GM21619 (cell line): ENCODE measurements around the gene STX11.

Source experiments
- ATAC-seq: cut with Tn5 transposase; IDR thresholded peaks from one replicate; pipeline ENCODE4 v1.9.1; 2021; ENCODE audit not compliant: unreplicated experiment

The STX11 gene

DNA sequence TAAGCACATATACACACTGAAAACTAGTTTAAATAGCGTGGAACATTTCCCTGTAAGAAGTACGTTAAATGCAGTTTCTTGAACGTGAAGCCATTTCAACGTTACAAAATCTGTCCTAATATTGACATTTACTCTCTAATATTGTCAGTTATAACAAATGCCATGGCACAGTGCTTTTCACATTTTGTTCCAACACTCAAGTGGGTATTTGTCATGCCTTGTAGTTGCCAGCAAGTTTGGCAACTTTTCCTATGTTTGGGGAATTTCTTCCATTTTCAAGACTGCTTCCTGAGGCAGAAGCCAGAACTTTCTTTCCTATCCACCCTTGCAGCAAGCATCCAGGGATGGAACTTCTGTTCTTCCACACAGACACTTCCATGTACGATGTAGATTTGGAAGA, 63.0 kb downstream of the STX11 start:
- ATAC-seq, result no peak

DNA sequence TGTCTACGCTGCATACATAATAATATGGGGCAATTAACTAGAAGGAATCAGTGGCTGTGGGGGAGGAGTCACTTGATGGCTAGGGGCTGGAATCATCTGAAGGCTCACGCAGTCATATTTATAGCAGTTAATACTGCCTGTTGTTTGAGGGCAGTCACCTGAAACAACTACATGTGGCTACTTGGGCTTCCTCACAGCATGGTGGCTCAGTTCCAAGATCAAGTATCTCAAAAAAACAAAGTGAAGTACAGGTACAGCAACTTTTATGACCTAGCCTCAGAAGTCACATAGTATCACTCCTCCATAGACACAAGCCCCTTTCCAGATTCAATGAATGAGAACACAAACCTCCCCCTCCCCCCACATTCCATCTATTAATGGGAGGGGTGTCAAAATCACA, 63.7 kb downstream of the STX11 start:
- no peak for ATAC-seq

DNA sequence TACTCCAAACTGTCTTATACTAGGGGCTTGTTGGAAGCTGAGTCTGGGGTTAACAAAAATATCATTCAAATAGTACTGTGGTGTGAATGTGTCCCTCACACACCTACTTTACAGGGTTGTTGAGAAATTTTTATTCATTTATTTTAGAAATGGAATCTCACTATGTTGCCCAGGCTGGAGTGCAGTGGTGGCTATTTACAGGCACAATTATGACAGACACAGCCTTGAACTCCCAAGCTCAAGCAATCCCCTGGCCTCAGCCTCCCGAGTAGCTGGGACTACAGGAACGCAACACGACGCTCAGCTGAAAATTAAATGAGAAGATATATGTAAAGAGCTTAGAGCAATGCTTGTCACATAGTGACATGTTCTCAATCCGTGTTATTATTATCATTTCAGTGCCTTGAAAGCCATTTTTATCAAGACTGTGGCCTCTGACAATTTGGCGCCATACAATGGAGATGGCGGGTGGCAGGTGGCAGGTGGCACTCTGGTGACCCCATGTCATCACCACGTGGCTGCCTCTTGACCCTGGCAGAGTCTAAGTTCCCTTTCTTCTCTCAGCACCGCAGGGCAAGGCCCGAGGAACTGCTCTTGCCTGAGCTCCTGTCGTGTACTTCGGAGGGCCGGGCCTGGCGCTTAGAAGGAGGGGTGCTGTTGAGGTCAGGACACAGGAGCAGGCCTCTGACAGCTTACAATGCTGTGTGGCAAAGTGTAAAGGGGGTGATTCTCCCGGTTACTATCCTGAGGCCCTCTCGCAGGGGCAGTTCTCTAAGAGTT, 64.5 kb downstream of the STX11 start:
- no peak for ATAC-seq

DNA sequence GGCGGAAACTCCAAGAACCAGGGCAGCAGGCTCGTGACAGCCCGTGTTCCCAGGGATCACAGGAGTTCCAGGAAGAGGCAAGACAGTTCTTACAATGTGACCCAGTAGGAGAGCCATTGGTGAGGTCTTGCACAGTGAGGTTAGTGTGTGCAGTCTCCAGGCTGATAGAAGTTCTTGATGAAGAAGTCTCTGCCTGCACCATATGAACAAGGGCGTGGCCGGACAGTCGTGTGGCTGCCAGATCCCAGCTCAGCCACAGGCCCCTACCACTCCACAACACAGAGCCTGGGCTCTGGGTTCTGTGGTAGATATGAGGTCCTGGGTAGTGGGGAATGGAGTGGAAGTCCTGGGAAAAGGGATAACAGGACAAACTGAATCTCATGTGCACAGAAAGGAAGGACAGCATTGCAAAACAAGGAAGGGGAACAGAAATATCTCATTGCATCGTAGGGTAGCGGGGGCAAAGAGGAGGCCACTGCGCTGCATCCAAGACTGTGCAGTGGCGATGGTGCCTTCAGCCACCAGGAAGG, 65.2 kb downstream of the STX11 start:
- ATAC-seq, result no peak

DNA sequence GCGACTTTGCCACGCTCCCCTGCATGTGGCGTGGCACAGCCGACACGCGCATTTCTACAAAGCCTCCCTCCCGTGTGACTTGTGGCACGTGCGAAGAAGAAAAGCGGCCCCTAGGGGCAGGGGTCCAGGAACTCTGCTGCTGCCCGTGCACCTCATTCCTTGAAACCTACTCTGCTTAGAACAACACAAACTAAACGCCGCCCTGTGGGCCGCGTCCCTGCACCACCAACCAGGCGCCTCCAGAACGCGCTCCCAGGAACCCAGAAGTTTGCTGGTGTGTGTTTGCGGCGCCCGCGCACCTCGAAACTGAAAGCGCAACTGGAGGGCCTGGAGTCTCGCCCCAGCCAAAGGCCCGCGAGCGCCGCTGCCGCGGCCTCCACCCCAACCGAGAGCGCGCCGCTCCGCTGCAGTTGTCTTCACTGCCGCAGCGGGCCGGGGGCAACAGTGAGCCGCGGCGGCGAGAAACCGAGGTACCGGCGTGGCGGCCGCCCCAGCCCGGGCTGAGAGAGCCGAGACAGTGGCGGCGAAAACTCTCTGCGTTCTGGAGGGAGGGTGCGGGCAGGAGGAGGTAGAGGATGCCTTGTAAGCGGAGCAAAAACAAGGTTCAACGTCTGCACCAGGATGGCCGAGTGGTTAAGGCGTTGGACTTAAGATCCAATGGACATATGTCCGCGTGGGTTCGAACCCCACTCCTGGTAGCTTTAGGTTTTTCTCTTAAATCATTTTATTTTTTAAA, 65.8 kb downstream of the STX11 start:
- peak; percentile 84 for ATAC-seq

DNA sequence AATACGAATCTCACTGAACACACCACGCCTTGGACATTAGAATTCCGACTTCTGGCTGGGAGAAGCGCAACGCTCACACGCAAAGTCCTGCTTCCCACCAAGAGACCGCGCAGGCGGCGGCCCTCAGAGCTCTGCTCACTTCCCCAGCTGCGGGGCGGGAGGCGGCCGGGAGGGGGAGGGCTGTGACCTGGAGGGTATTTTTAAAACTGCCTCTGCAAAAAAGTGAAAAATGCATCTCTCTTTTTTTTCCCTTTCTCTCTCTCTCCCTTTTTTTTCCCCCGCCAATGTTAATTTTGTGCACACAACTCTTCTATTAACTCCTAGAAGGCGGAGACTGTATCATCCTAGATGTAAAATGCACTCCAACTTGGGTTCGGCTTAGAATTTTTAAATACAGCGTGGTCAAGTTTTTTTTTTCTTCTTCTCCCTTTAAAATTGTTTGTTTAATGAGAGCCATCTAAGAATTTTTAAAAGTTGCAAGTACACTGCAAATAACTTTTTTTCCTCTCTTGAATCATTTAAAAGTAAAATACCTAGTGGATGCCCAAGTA, 66.4 kb downstream of the STX11 start:
- peak; percentile 40 for ATAC-seq

DNA sequence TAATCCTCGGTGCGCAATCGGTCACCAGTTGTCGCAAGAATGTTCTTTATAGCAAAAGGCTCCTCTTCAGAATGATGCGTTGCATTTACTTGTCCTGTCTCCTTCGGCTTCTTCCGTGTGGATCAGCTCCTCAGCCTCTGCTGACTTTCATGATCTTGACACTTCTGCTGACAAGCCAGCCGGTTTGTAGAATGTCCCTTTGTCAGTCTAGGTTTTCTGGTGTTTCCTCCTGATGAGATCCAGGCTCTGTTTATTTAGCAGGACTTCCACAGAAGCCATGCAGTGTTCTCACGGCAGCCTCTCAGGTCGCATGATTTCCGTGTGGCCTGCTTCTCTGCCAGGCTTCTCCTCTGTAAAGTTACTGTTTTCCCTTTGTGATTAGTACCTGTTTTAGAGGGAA, 66.9 kb downstream of the STX11 start:
- ATAC-seq, result no peak

DNA sequence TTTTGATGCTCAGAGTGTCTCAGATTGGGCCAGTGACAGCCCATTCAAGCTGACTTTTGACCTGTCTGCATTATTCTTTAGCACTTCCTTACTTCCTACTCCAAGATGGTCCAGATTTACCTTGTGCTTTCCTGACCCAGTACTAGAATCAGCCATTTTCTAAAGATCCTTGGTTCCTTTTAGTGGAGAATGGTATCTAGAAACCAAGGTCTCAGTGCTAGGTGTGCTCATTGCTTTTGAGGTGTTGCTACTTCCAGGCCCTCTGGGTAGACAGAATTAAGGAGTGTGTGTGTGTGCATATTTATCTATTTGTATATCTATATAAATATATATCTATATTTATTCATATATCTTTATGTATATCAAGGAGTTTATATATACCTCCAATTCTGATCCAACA, 67.5 kb downstream of the STX11 start:
- no peak for ATAC-seq

DNA sequence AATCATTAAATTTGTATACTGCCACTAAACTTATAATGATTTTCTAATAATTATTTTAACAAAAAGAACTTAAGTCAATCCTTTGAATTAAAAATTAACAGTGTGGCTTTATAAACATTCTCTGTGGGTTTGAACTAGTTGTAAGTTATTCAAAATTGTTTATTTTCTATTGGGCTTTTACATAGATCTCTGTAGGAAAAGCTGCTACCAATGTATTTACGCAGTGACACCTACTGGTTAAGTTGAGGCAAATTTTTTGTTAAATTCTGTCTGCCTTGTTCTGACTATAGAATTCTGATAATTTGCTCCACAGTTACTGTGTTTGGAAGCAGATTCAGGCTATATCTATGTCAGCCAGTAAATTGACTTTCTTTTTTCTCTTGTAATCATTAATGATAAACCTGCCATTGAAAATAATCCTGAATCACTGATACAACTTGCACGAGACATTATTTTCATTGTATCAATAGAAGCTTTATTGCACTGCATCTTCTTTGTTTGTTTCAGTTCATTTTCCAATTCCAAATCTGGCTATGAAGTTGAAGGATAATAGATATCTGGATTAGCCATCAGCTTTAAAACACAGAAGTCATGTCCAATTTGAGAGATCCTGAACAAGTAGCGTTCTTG, 68.9 kb downstream of the STX11 start:
- ATAC-seq, result no peak

DNA sequence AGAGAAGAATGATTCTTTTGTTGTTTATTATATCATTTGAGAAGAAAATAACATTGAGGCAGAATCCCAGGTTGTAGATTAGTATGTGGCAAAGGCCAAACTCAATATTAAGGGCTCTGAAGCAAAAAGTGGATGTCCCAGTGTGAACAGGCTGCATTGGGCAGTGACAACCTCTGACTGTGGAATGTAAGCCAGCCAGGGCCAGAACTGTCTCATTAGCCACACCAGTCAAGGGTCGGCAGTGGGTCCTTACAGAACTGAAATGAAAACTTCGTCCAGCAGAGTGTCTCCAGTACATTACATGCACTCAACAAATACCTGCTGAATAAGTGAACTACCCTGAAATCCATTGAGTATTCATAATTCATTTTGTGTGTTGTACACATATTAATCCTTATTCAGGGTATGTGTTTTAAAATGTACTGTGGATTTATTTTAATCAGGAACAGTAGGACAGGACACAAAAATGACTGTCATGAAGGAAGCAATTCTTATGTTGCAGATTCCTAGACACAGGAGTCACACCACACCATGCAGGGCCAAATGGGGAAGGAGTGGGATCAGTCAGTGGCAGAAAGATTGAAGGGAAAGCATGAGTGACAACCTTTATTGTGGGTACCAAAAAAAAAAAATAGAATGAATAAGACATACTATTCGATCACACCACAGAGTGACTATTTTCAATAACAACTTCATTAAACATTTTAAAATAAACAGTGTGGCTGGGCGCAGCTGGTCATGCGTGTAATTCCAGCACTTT, 69.9 kb downstream of the STX11 start:
- no peak for ATAC-seq

DNA sequence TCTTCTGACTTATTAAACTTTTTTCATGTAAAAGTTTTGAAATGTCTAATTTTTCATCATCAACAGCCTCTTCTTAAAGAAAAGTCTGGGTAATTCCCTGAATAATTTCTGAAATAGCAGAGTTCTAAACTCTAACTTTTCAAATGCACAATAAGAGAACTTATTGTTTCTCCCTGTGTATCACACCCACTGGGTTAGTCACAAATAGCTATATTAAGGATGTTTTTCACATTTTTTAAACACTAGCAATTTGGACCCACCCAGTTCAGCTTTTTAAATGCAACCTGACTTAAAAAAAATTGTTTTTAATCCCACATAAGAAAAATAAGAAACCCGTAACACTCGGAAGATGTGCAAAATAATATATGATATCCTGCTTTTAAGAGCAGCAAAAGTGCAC, 73.4 kb downstream of the STX11 start:
- ATAC-seq, result no peak

DNA sequence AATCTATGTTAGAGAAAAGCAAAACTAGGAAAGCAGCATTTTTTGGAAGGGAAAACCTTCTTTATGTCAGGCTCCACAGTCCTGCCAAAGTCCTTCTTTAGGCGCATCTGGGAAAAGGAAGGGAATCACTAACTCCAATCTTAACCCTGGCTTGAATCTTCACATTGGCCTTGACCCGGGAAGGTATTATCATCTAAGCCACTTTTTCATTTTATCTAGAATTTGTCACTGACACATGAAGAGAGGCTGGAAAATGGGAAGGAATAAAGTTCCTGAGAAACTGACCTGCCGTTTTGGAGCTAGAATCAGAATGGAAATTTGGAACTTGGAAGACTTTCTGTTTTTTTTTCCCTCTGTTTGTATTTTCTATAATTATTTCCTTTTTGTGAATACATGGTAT, 81.4 kb downstream of the STX11 start:
- ATAC-seq, result no peak

DNA sequence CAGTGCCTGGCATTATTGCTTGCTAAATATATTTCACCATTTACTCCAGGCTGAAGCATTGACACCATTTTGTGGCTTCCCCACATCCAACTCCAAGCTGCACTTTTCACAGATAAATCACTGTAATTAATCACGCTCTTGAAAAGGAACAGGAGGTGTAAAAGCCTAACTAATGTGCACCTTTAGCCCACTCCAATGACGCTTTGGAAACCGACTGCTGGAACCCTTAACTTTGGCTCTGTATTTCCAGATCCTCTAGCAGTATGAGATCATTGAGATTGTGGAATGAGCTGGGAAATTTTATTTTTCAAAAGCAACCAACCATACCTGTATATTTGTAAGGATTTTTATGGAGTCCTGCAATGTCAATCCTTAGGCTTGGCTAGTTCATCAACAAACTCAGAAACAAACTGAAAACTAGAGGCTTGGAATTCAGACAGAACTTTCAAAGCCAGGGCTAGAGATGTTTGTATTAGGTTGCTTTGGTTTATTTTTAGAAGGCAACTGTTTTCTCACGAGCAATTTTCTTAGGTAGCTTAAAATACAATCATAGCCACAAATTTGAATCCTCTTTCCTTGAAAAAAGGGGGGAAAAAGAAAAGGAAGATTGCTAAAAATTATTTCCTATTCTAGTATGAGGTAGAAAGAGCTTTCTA, 82.0 kb downstream of the STX11 start:
- ATAC-seq, result no peak

DNA sequence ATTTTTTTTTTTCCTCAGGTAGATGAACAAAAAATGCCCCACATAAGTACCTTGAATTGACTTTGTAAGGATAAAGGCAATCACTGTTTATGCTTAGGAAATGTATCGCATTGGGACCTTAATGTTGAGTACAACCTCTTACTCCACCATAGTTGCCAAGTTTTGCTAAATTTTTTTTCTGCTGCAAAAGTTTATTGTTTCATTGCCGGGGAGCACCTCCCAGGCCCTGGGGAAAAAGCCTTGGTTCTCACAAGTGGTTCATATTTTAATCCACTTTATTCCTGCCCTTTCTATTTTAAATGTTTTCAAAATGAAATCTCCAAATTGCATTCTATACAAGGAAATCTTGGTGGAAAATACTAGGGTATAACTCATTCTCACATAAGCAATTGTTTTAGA, 82.5 kb downstream of the STX11 start:
- no peak for ATAC-seq

DNA sequence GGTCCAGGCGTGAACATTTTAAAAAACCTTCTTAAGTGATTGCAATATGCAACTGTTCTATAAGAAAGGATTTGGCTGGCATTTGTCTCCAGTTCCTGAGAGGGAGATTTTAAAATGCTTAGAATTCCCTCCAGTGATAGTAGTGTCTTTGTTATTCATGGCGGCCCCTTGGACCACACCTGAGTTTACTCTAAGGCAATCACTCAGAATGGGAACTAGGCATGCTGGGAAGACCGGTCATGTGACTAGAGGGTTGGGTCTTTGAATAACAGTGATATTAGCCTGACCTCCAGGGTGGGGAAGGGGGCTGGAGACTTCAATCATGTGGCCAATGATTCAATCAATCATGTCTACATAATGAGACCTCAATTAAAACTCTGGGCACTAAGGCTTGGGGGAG, 84.1 kb downstream of the STX11 start:
- ATAC-seq, result no peak

DNA sequence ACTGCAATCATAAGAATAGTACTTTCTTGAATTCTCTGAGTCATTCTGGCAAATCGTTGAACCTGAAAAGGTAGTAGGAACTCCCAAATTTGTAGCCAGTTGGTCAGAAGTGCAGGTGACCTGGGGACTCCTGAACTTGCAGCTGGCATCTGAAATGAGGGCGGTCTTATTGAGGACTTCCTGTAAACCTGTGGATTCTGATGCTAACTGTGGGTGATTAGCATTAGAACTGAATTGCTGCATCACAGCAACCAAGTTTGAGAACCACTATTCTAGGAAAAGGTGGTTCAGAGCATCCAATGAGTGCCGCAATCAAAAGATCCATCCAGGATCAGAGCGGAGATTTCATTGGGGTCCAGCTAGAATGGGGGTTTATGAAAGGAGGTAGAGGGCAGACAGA, 84.6 kb downstream of the STX11 start:
- no peak for ATAC-seq
